Karpas-422 (cell line): ENCODE results near the gene GAGE12J. TPM values are rescaled to one million over a fixed set of nuclear protein-coding genes. Genes with fewer than 3 reads are reported as not detected.

Experiments
- total RNA-seq: library from RNA; depleted of rRNA; stranded (reverse); fragments of >200 nt; shearing (Covaris generic); gene quantifications from 2 replicates; pipeline ENCODE4 v1.2.3, GENCODE V29; 2014; ENCODE audit warnings: low replicate concordance; rRNA removed

The GAGE12J gene
- total RNA-seq, 1 experiment from 2014 or later, result not detected

Other genes starting within 250 kb of the GAGE12J start
- 0.34 and 2.5 TPM in 2 replicates for gene PRAF2, start 248.0 kb upstream of the GAGE12J start, total RNA-seq
- 80.3 and 115 TPM in 2 replicates for gene WDR45, start 242.2 kb upstream of the GAGE12J start, total RNA-seq
- gene GPKOW, start 198.3 kb upstream of the GAGE12J start, total RNA-seq, result 8.2 and 20.7 TPM in 2 replicates
- 1.7 TPM in 1 of 2 replicates, not detected in the other for gene MAGIX, start 159.3 kb upstream of the GAGE12J start, total RNA-seq
- gene PLP2, start 150.1 kb upstream of the GAGE12J start, total RNA-seq, result 11.0 and 37.0 TPM in 2 replicates
- 4.0 and 15.5 TPM in 2 replicates for gene PRICKLE3, start 135.7 kb upstream of the GAGE12J start, total RNA-seq
- 0.86 and 1.2 TPM in 2 replicates for gene SYP, start 121.8 kb upstream of the GAGE12J start, total RNA-seq
- gene CACNA1F, start 88.7 kb upstream of the GAGE12J start, total RNA-seq, result not detected in 2 replicates
- 25.9 and 30.0 TPM in 2 replicates for gene CCDC22, start 86.6 kb upstream of the GAGE12J start, total RNA-seq
- 0.07 TPM in 1 of 2 replicates, not detected in the other for gene FOXP3, start 57.3 kb upstream of the GAGE12J start, total RNA-seq
- 0.19 and 1.0 TPM in 2 replicates for gene PPP1R3F, start 52.2 kb upstream of the GAGE12J start, total RNA-seq
- not detected in 2 replicates for gene GAGE10, start 18.4 kb upstream of the GAGE12J start, total RNA-seq
- gene GAGE13, start 9.5 kb downstream of the GAGE12J start, total RNA-seq, result not detected in 2 replicates
- gene GAGE12C, start 210.1 kb downstream of the GAGE12J start, total RNA-seq, result not detected in 2 replicates
- gene GAGE12D, start 219.7 kb downstream of the GAGE12J start, total RNA-seq, result not detected in 2 replicates
- gene GAGE12E, start 229.3 kb downstream of the GAGE12J start, total RNA-seq, result not detected in 2 replicates
- gene GAGE12F, start 238.8 kb downstream of the GAGE12J start, total RNA-seq, result not detected in 2 replicates
- gene GAGE12G, start 248.4 kb downstream of the GAGE12J start, total RNA-seq, result not detected in 2 replicates